ENCODE data around the gene GLYR1. TPM values are rescaled to one million over a fixed set of nuclear protein-coding genes. Genes with fewer than 3 reads are reported as not detected.
A peak's percentile ranks its signal among the peaks of the same experiment; 100 is the strongest.

GLYR1 gene
- total and polyA plus RNA-seq, 2 experiments from 2014 or later = 46.5 to 56.9 TPM

GRCh38 chr16:4772351-4772750 lies 74.7 kb downstream of the GLYR1 start:
- Histone ChIP-seq H3K4me1 (ENCODE audit: insufficient read depth) (no peaks in the 10 kb centered on the region), H3K9me2 (replicated peaks; ENCODE audit: insufficient read depth) (no peaks in the 10 kb centered on the region), H3K4me3 (no peak overlapping the region), H4K20me1 (ENCODE audit: insufficient read depth, poor library complexity, severe bottlenecking) (no peaks in the 10 kb centered on the region), H3K27me3 (no peaks in the 10 kb centered on the region), H3K4me2 (no peak overlapping the region), H3K79me2 (no peaks in the 10 kb centered on the region), H3K9me3 (ENCODE audit: low read depth) (no peaks in the 10 kb centered on the region), H3K27ac (no peak overlapping the region), H3K36me3 (replicated peaks; ENCODE audit: insufficient read depth, low read depth) (no peaks in the 10 kb centered on the region), H2AFZ (no peak overlapping the region)
- DNase-seq (ENCODE audit: low spot score) = no peak
- TF ChIP-seq EZH2phosphoT487 (IDR thresholded peaks at IDR 0.05; ENCODE audit: low read depth, severe bottlenecking, unreplicated experiment) (no peak), EZH2 (IDR thresholded peaks at IDR 0.05; ENCODE audit: borderline replicate concordance) (no peak)
- TF ChIP-seq, protein P1, sequence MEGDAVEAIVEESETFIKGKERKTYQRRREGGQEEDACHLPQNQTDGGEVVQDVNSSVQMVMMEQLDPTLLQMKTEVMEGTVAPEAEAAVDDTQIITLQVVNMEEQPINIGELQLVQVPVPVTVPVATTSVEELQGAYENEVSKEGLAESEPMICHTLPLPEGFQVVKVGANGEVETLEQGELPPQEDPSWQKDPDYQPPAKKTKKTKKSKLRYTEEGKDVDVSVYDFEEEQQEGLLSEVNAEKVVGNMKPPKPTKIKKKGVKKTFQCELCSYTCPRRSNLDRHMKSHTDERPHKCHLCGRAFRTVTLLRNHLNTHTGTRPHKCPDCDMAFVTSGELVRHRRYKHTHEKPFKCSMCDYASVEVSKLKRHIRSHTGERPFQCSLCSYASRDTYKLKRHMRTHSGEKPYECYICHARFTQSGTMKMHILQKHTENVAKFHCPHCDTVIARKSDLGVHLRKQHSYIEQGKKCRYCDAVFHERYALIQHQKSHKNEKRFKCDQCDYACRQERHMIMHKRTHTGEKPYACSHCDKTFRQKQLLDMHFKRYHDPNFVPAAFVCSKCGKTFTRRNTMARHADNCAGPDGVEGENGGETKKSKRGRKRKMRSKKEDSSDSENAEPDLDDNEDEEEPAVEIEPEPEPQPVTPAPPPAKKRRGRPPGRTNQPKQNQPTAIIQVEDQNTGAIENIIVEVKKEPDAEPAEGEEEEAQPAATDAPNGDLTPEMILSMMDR (IDR thresholded peaks at IDR 0.05; ENCODE audit: poor library complexity) = no peak
- 87% methylated on average over 5 of the region's 5 CpGs for WGBS (ENCODE audit: low lambda C conversion rate, missing lambda C conversion rate)

GRCh38 chr16:4771646-4772045 lies 75.4 kb downstream of the GLYR1 start:
- Histone ChIP-seq H3K27ac (no peak overlapping the region), H3K9me2 (replicated peaks; ENCODE audit: insufficient read depth) (no peaks in the 10 kb centered on the region), H3K9me3 (ENCODE audit: low read depth) (no peaks in the 10 kb centered on the region), H3K4me1 (ENCODE audit: insufficient read depth) (no peaks in the 10 kb centered on the region), H3K27me3 (no peaks in the 10 kb centered on the region), H3K4me2 (no peak overlapping the region), H2AFZ (no peak overlapping the region), H4K20me1 (ENCODE audit: insufficient read depth, poor library complexity, severe bottlenecking) (no peaks in the 10 kb centered on the region), H3K36me3 (replicated peaks; ENCODE audit: insufficient read depth, low read depth) (no peaks in the 10 kb centered on the region), H3K4me3 (no peak overlapping the region), H3K79me2 (peaks cover 3% of the 10 kb centered on the region)
- no peak for DNase-seq (ENCODE audit: low spot score)
- WGBS (ENCODE audit: low lambda C conversion rate, missing lambda C conversion rate) = 61% methylated on average over 3 of the region's 3 CpGs
- TF ChIP-seq EZH2 (IDR thresholded peaks at IDR 0.05; ENCODE audit: borderline replicate concordance) (no peak), EZH2phosphoT487 (IDR thresholded peaks at IDR 0.05; ENCODE audit: low read depth, severe bottlenecking, unreplicated experiment) (no peak)
- TF ChIP-seq, protein P1 (IDR thresholded peaks at IDR 0.05; ENCODE audit: poor library complexity) = no peak

- H3K27ac ChIP-seq = no peak overlapping the region
- no peak for TF ChIP-seq EZH2 (IDR thresholded peaks at IDR 0.05; ENCODE audit: borderline replicate concordance)
- TF ChIP-seq EZH2phosphoT487 (IDR thresholded peaks at IDR 0.05; ENCODE audit: low read depth, severe bottlenecking, unreplicated experiment) = no peak
- TF ChIP-seq, protein P1 (IDR thresholded peaks at IDR 0.05; ENCODE audit: poor library complexity) = no peak
- peak overlapping the region; percentile 77 for H3K4me2 ChIP-seq
Measured at GRCh38 chr16:4769306-4769638, 77.8 kb downstream of the GLYR1 start.

More at GRCh38 chr16:4769306-4769638, 77.8 kb downstream of the GLYR1 start:
- Histone ChIP-seq H3K36me3 (replicated peaks; ENCODE audit: insufficient read depth, low read depth) (no peaks in the 10 kb centered on the region), H3K79me2 (peaks cover 24% of the 10 kb centered on the region), H3K4me1 (ENCODE audit: insufficient read depth) (no peaks in the 10 kb centered on the region), H3K4me3 (no peak overlapping the region), H2AFZ (peak overlapping the region; percentile 74), H3K27me3 (no peaks in the 10 kb centered on the region), H4K20me1 (ENCODE audit: insufficient read depth, poor library complexity, severe bottlenecking) (no peaks in the 10 kb centered on the region), H3K9me3 (ENCODE audit: low read depth) (no peaks in the 10 kb centered on the region), H3K9me2 (replicated peaks; ENCODE audit: insufficient read depth) (no peaks in the 10 kb centered on the region)
- DNase-seq (ENCODE audit: low spot score) = no peak
- 80% methylated on average over 7 of the region's 7 CpGs for WGBS (ENCODE audit: low lambda C conversion rate, missing lambda C conversion rate)
